H4 (cell line): ENCODE results near the gene RSPH1. TPM values are rescaled to one million over a fixed set of nuclear protein-coding genes. Genes with fewer than 3 reads are reported as not detected.
"Not testable (repeated sequence)": the region's sequence is repeated elsewhere in the genome, so short reads cannot be mapped to it uniquely, and the experiment has no call there.

Source experiments
- DNase-seq: peaks from one replicate; pipeline ENCODE4 v3.0.0-alpha.2; 2015; ENCODE audit warnings: low spot score
- total RNA-seq: library from RNA; depleted of rRNA; stranded (reverse); fragments of >200 nt; shearing (Covaris generic); gene quantifications from 2 replicates; pipeline ENCODE4 v1.2.3, GENCODE V29; 2014

RSPH1 gene
- total RNA-seq, 1 experiment from 2014 or later, result not detected

GRCh38 chr21:42489006-42489563 lies 6.9 kb downstream of the RSPH1 start:
- no peak for DNase-seq

- DNase-seq, result no peak
Observed at GRCh38 chr21:42486531-42486930, 9.5 kb downstream of the RSPH1 start.

GRCh38 chr21:42486072-42486471 lies 10.0 kb downstream of the RSPH1 start:
- no peak for DNase-seq

- DNase-seq, result no peak
Observed at GRCh38 chr21:42484966-42485365, 11.1 kb downstream of the RSPH1 start.

- no peak for DNase-seq
Observed at GRCh38 chr21:42481169-42481568, 14.9 kb downstream of the RSPH1 start.

GRCh38 chr21:42480736-42481135 lies 15.3 kb downstream of the RSPH1 start:
- no peak for DNase-seq

- DNase-seq, result no peak
Observed at GRCh38 chr21:42479582-42479981, 16.4 kb downstream of the RSPH1 start.

GRCh38 chr21:42478504-42478903 lies 17.5 kb downstream of the RSPH1 start:
- DNase-seq, result no peak

- DNase-seq, result no peak
Observed at GRCh38 chr21:42476388-42477331, 19.4 kb downstream of the RSPH1 start.

- DNase-seq, result no peak
Observed at GRCh38 chr21:42475526-42476387, 20.3 kb downstream of the RSPH1 start.

GRCh38 chr21:42475036-42475435 lies 21.0 kb downstream of the RSPH1 start:
- no peak for DNase-seq

- DNase-seq, result peak; percentile 76
Observed at GRCh38 chr21:42474043-42474831, 21.8 kb downstream of the RSPH1 start.

- no peak for DNase-seq
Observed at GRCh38 chr21:42473498-42474042, 22.5 kb downstream of the RSPH1 start.

- no peak for DNase-seq
Observed at GRCh38 chr21:42472521-42472920, 23.5 kb downstream of the RSPH1 start.

- DNase-seq, result no peak
Observed at GRCh38 chr21:42471716-42472330, 24.2 kb downstream of the RSPH1 start.

GRCh38 chr21:42471206-42471605 lies 24.8 kb downstream of the RSPH1 start:
- DNase-seq, result no peak

- not testable (repeated sequence) for DNase-seq
Observed at GRCh38 chr21:42469726-42470125, 26.3 kb downstream of the RSPH1 start.

- DNase-seq, result no peak
Observed at GRCh38 chr21:42469272-42469671, 26.8 kb downstream of the RSPH1 start.

GRCh38 chr21:42468491-42469131 lies 27.4 kb downstream of the RSPH1 start:
- peak; percentile 50 for DNase-seq
